ENCODE measurements around the gene PLIN5.

DNA sequence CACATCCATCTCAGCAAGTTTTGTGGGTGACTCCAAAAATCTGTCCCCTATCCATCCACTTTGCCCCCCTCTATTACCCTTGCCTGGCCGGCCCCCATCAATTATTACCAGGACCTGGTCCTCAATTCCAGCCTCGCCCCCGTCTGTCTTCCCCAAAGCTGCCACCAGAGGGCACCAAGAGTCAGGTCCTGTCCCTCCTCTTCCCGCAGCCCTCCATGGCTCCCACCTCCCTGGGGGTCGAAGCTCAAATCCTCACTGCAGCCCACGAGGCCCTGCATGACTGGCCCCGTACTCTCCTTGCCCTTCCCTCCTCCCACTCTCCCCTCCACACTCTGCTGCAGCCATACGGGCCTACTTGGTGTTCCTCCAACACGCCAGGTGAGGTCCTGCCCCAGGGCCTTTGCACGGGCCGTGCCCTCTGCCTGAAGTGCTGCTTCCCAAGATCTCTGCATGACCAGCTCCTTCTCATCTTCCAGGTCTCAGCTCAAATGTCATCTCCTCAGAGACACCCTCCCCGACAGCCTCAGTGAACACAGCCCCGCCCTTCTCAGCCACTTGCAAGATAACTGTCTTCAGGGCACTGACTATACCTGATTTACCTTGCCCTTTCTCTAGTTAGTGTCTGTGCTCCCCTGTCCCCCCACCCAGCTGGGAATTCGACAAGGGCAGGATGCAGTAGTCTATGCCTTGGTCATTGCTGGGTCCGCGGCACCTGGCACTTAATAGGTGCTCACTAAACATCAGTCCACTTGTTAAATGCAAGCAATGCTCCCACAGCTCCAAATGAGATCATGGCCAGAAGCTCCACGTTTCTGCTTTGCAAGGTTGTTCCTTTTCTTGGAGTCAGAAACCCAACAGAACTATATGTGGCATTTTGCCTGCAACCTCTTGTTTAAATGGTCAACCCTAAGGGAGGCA is 41.3 kb upstream of the PLIN5 start:
- TF ChIP-seq CTCF (IDR thresholded peaks at IDR 0.05; ENCODE audit: poor library complexity) (peak; percentile 60), EZH2 (IDR thresholded peaks at IDR 0.05; ENCODE audit: borderline replicate concordance) (no peak), EZH2phosphoT487 (IDR thresholded peaks at IDR 0.05; ENCODE audit: low read depth, severe bottlenecking, unreplicated experiment) (no peak)
